ENCODE results near the gene ACSL6. TPM values are rescaled to one million over a fixed set of nuclear protein-coding genes. Genes with fewer than 3 reads are reported as not detected.

Gene ACSL6
- total RNA-seq, 4 donors from 2014 or later: 0.18 to 1.3 TPM; not detected in 2

GRCh38 chr5:132007399-132008162 is 3.9 kb downstream of the ACSL6 start:
- H3K27me3 ChIP-seq: no peaks in the 10 kb centered on the region
- no peak overlapping the region for H3K27ac ChIP-seq
- no peaks in the 10 kb centered on the region for H3K36me3 ChIP-seq
- TF ChIP-seq CTCF (IDR thresholded peaks at IDR 0.05) (peak; percentile 33 to 64 (median 46)), POLR2A (IDR thresholded peaks at IDR 0.05) (no peak)
- H3K9me3 ChIP-seq: no peaks in the 10 kb centered on the region
- peak; percentile 45 to 53 for DNase-seq
- intact Hi-C loops (cut with DNase I; ENCODE audit: low total_unique reads): no loop called here
- peaks cover 0 to 11% of the 10 kb centered on the region in 2 donors for H3K4me1 ChIP-seq
- H3K4me3 ChIP-seq: no peak overlapping the region

GRCh38 chr5:132006331-132007120 is 4.9 kb downstream of the ACSL6 start:
- Histone ChIP-seq H3K9me3 (no peaks in the 10 kb centered on the region), H3K27ac (no peak overlapping the region), H3K36me3 (no peaks in the 10 kb centered on the region), H3K27me3 (no peaks in the 10 kb centered on the region), H3K4me3 (no peak overlapping the region), H3K4me1 (peaks cover 0 to 7% of the 10 kb centered on the region in 2 donors)
- no peak for DNase-seq
- intact Hi-C loops (cut with DNase I; ENCODE audit: low total_unique reads): no loop called here
- TF ChIP-seq CTCF (IDR thresholded peaks at IDR 0.05) (no peak), POLR2A (IDR thresholded peaks at IDR 0.05) (no peak)

GRCh38 chr5:132005591-132005990 is 5.9 kb downstream of the ACSL6 start:
- Histone ChIP-seq H3K27me3 (no peaks in the 10 kb centered on the region), H3K36me3 (no peaks in the 10 kb centered on the region), H3K27ac (no peak overlapping the region), H3K9me3 (no peaks in the 10 kb centered on the region), H3K4me1 (no peaks in the 10 kb centered on the region), H3K4me3 (no peak overlapping the region)
- intact Hi-C loops (cut with DNase I; ENCODE audit: low total_unique reads): no loop called here
- no peak for TF ChIP-seq CTCF (IDR thresholded peaks at IDR 0.05)
- TF ChIP-seq POLR2A (IDR thresholded peaks at IDR 0.05): no peak
- no peak for DNase-seq

- no peaks in the 10 kb centered on the region for H3K36me3 ChIP-seq
- DNase-seq: no peak
- no peak overlapping the region for H3K27ac ChIP-seq
- no peak overlapping the region for H3K4me3 ChIP-seq
- H3K27me3 ChIP-seq: no peaks in the 10 kb centered on the region
- H3K4me1 ChIP-seq: no peaks in the 10 kb centered on the region
- intact Hi-C loops (cut with DNase I; ENCODE audit: low total_unique reads): no loop called here
- H3K9me3 ChIP-seq: no peaks in the 10 kb centered on the region
- TF ChIP-seq POLR2A (IDR thresholded peaks at IDR 0.05): no peak
- no peak for TF ChIP-seq CTCF (IDR thresholded peaks at IDR 0.05)
Observed at GRCh38 chr5:132003982-132004381, 7.5 kb downstream of the ACSL6 start.

- no peaks in the 10 kb centered on the region for H3K9me3 ChIP-seq
- no peak overlapping the region for H3K27ac ChIP-seq
- no peaks in the 10 kb centered on the region for H3K36me3 ChIP-seq
- no peaks in the 10 kb centered on the region for H3K4me1 ChIP-seq
- no peak for DNase-seq
- no peak overlapping the region for H3K4me3 ChIP-seq
- intact Hi-C loops (cut with DNase I; ENCODE audit: low total_unique reads): no loop called here
- TF ChIP-seq POLR2A (IDR thresholded peaks at IDR 0.05) (no peak), CTCF (IDR thresholded peaks at IDR 0.05) (no peak)
- no peaks in the 10 kb centered on the region for H3K27me3 ChIP-seq
Observed at GRCh38 chr5:132003170-132003744, 8.2 kb downstream of the ACSL6 start.

Measured in uterus (tissue), 4 donors.